CD4-positive, CD25-positive, alpha-beta regulatory T cell (primary cell): Measurements from ENCODE around the gene TLR7. TPM values are rescaled to one million over a fixed set of nuclear protein-coding genes. Genes with fewer than 3 reads are reported as not detected.

Experiments used
- ATAC-seq, 2 donors: fragments of 150-1000 bp; cut with Tn5 transposase; one replicate each; pipeline ENCODE4 v1.10.0; 2021; ENCODE audit warnings: low read depth in 2 of 2, moderate number of reproducible peaks in 2 of 2, moderate library complexity in 1 of 2
- DNase-seq, 3 donors: peaks; one replicate each; pipeline versions ENCODE4 v3.0.0 to v3.0.0-alpha.2; 2012 to 2022; ENCODE audit warnings: mixed read lengths in 1 of 3
- H3K27ac ChIP-seq: one replicate; pipeline ENCODE4 v1.7.0; 2013; ENCODE audit warnings: mild to moderate bottlenecking, low read length; ENCODE audit not compliant: insufficient read depth, poor library complexity, severe bottlenecking
- H3K27me3 ChIP-seq: one replicate; pipeline ENCODE4 v1.7.0; 2013; ENCODE audit warnings: low read length; ENCODE audit not compliant: control insufficient read depth, insufficient read depth
- H3K36me3 ChIP-seq: one replicate; pipeline ENCODE4 v1.7.0; 2013; ENCODE audit warnings: mild to moderate bottlenecking, low read length, moderate library complexity; ENCODE audit not compliant: control insufficient read depth, insufficient read depth
- H3K4me1 ChIP-seq: 2 replicates; pipeline ENCODE4 v1.7.0; 2013; ENCODE audit warnings: mild to moderate bottlenecking, low read length; ENCODE audit not compliant: insufficient read depth, control insufficient read depth, poor library complexity, severe bottlenecking
- H3K4me3 ChIP-seq: one replicate; pipeline ENCODE4 v1.7.0; 2013; ENCODE audit warnings: low read depth, mild to moderate bottlenecking, low read length, moderate library complexity
- H3K9me3 ChIP-seq, 2 experiments: 1 replicate in 1 of 2; 2 replicates in 1 of 2; pipeline ENCODE4 v1.7.0; 2013; ENCODE audit warnings: low read length in 2 of 2, mild to moderate bottlenecking in 1 of 2, moderate library complexity in 1 of 2; ENCODE audit not compliant: control insufficient read depth in 2 of 2
- H3K27ac Mint-ChIP-seq, 3 donors: one replicate each; pipeline ENCODE4 v1.8.0; 2020 to 2022; ENCODE audit warnings: mild to moderate bottlenecking in 3 of 3, mixed read lengths in 3 of 3, moderate library complexity in 2 of 3
- H3K27me3 Mint-ChIP-seq: one replicate; pipeline ENCODE4 v1.8.0; 2022; ENCODE audit warnings: mild to moderate bottlenecking, mixed read lengths
- H3K36me3 Mint-ChIP-seq: one replicate; pipeline ENCODE4 v1.8.0; 2020; ENCODE audit warnings: mixed read lengths
- H3K4me1 Mint-ChIP-seq, 4 donors: one replicate each; pipeline ENCODE4 v1.8.0; 2020 to 2022; ENCODE audit warnings: mixed read lengths in 4 of 4, mild to moderate bottlenecking in 1 of 4
- H3K4me3 Mint-ChIP-seq, 4 donors: one replicate each; pipeline ENCODE4 v1.8.0; 2020 to 2022; ENCODE audit warnings: mild to moderate bottlenecking in 4 of 4, mixed read lengths in 4 of 4, moderate library complexity in 3 of 4
- H3K9me3 Mint-ChIP-seq, 7 donors: one replicate each; pipeline ENCODE4 v1.8.0; 2020 to 2022; ENCODE audit warnings: mixed read lengths in 7 of 7, mild to moderate bottlenecking in 3 of 7, moderate library complexity in 2 of 7
- polyA plus RNA-seq, 4 donors: library from polyadenylated mRNA; unstranded; fragments of 300-500 nt; fragmentation: Illumina TruSeq; gene quantifications; one replicate each; pipeline ENCODE4 v1.2.3, GENCODE V29; 2021
- total RNA-seq: library from RNA; stranded (reverse); gene quantifications from one replicate; pipeline ENCODE4 v1.2.3, GENCODE V29; 2022

Gene TLR7
- total and polyA plus RNA-seq, 5 donors from 2014 or later = 0.02 to 0.15 TPM; not detected in 3

GRCh38 chrX:12932244-12932643, 65.4 kb downstream of the TLR7 start:
- no peak for ATAC-seq

GRCh38 chrX:12934850-12935249, 68.0 kb downstream of the TLR7 start:
- DNase-seq (no peak), ATAC-seq (no peak)
- Mint-ChIP-seq H3K9me3 (peaks cover 0 to 8% (median 0%) of the 10 kb centered on the region in 7 donors), H3K27me3 (no peaks in the 10 kb centered on the region), H3K27ac (no peak overlapping the region), H3K4me3 (no peak overlapping the region), H3K36me3 (no peaks in the 10 kb centered on the region), H3K4me1 (no peaks in the 10 kb centered on the region)
- H3K36me3 ChIP-seq = no peaks in the 10 kb centered on the region
- H3K4me3 ChIP-seq = no peak overlapping the region
- no peaks in the 10 kb centered on the region for H3K4me1 ChIP-seq
- H3K9me3 ChIP-seq = no peaks in the 10 kb centered on the region
- no peak overlapping the region for H3K27ac ChIP-seq
- no peaks in the 10 kb centered on the region for H3K27me3 ChIP-seq

More at GRCh38 chrX:12932244-12932643, 65.4 kb downstream of the TLR7 start:
- no peaks in the 10 kb centered on the region for H3K9me3 ChIP-seq
- H3K36me3 Mint-ChIP-seq = no peaks in the 10 kb centered on the region
- H3K4me1 Mint-ChIP-seq = no peaks in the 10 kb centered on the region
- H3K4me3 Mint-ChIP-seq = no peak overlapping the region
- no peak for DNase-seq
- H3K9me3 Mint-ChIP-seq = peaks cover 0 to 8% (median 0%) of the 10 kb centered on the region in 7 donors
- no peaks in the 10 kb centered on the region for H3K27me3 ChIP-seq
- H3K27ac ChIP-seq = no peak overlapping the region
- no peaks in the 10 kb centered on the region for H3K4me1 ChIP-seq
- no peak overlapping the region for H3K27ac Mint-ChIP-seq
- H3K27me3 Mint-ChIP-seq = no peaks in the 10 kb centered on the region
- H3K36me3 ChIP-seq = no peaks in the 10 kb centered on the region
- no peak overlapping the region for H3K4me3 ChIP-seq

- Mint-ChIP-seq H3K36me3 (no peaks in the 10 kb centered on the region), H3K4me3 (no peak overlapping the region), H3K9me3 (peaks cover 0 to 1% (median 0%) of the 10 kb centered on the region in 7 donors), H3K4me1 (no peaks in the 10 kb centered on the region), H3K27me3 (peaks cover 4% of the 10 kb centered on the region), H3K27ac (no peak overlapping the region)
- no peaks in the 10 kb centered on the region for H3K4me1 ChIP-seq
- no peak overlapping the region for H3K27ac ChIP-seq
- H3K4me3 ChIP-seq = no peak overlapping the region
- H3K9me3 ChIP-seq = no peaks in the 10 kb centered on the region
- ATAC-seq (no peak), DNase-seq (no peak)
- H3K36me3 ChIP-seq = no peaks in the 10 kb centered on the region
- no peaks in the 10 kb centered on the region for H3K27me3 ChIP-seq
These were observed 70.1 kb downstream of the TLR7 start for GRCh38 chrX:12936947-12937346.

Other genes with a start within 250 kb of the TLR7 start
- gene PRPS2, start 75.7 kb upstream of the TLR7 start, total RNA-seq = 18.0 TPM
- 10 to 100 TPM; 23.7 to 31.7 (median 30.1) TPM for gene PRPS2, start 75.7 kb upstream of the TLR7 start, polyA plus RNA-seq
- gene TLR8, start 39.5 kb downstream of the TLR7 start, total RNA-seq = not detected
- not detected for gene TLR8, start 39.5 kb downstream of the TLR7 start, polyA plus RNA-seq
- 6,725 TPM for gene TMSB4X, start 108.0 kb downstream of the TLR7 start, total RNA-seq
- over 10,000 TPM; 30,486 to 36,942 (median 35,671) TPM for gene TMSB4X, start 108.0 kb downstream of the TLR7 start, polyA plus RNA-seq
- not detected for gene FAM9C, start 177.5 kb downstream of the TLR7 start, total RNA-seq
- not detected for gene FAM9C, start 177.5 kb downstream of the TLR7 start, polyA plus RNA-seq